Fibroblast of skin of left quadriceps (primary cell): ENCODE results near the gene PSAP.

ENCODE experiments used
- DNase-seq, 2 experiments: peaks; one replicate each; pipeline ENCODE4 v3.0.0-alpha.2; 2013; ENCODE audit warnings: low read depth in 2 of 2

PSAP gene

GRCh38 chr10:71788954-71789353 is 62.1 kb downstream of the PSAP start:
- DNase-seq: no peak

- DNase-seq: no peak
Measured at GRCh38 chr10:71784679-71785272, 66.3 kb downstream of the PSAP start.

GRCh38 chr10:71783917-71784678 is 67.0 kb downstream of the PSAP start:
- DNase-seq: no peak

- no peak for DNase-seq
Measured at GRCh38 chr10:71782917-71783490, 68.0 kb downstream of the PSAP start.

GRCh38 chr10:71782221-71782916 is 68.7 kb downstream of the PSAP start:
- DNase-seq: no peak

- no peak for DNase-seq
Measured at GRCh38 chr10:71780719-71781118, 70.3 kb downstream of the PSAP start.

GRCh38 chr10:71780156-71780555 is 70.9 kb downstream of the PSAP start:
- DNase-seq: no peak

- no peak for DNase-seq
Measured at GRCh38 chr10:71779641-71780040, 71.4 kb downstream of the PSAP start.

- no peak for DNase-seq
Measured at GRCh38 chr10:71778071-71778825, 72.8 kb downstream of the PSAP start.

- no peak for DNase-seq
Measured at GRCh38 chr10:71777213-71777985, 73.7 kb downstream of the PSAP start.

- no peak for DNase-seq
Measured at GRCh38 chr10:71776481-71776925, 74.5 kb downstream of the PSAP start.

- no peak for DNase-seq
Measured at GRCh38 chr10:71774916-71775702, 75.9 kb downstream of the PSAP start.

- DNase-seq: peak; percentile 26 to 29
Measured at GRCh38 chr10:71773221-71773971, 77.7 kb downstream of the PSAP start, which contains the start of gene VSIR. VSIR (minus strand) TSS chr10:71773520; CDS start chr10:71773439, 81 bp downstream.

GRCh38 chr10:71772832-71773220 is 78.2 kb downstream of the PSAP start:
- no peak for DNase-seq

- no peak for DNase-seq
Measured at GRCh38 chr10:71771821-71772617, 79.0 kb downstream of the PSAP start.

GRCh38 chr10:71771204-71771603 is 79.8 kb downstream of the PSAP start:
- DNase-seq: no peak

- no peak for DNase-seq
Measured at GRCh38 chr10:71770789-71771188, 80.3 kb downstream of the PSAP start.

GRCh38 chr10:71770255-71770654 is 80.8 kb downstream of the PSAP start:
- no peak for DNase-seq
